IMR-90 (cell line): ENCODE results near the gene UBE3A. TPM values are rescaled to one million over a fixed set of nuclear protein-coding genes. Genes with fewer than 3 reads are reported as not detected.

Source experiments
- ATAC-seq: fragments of 200-7000 bp; cut with Tn5 transposase; 2 replicates; pipeline ENCODE4 v1.9.1; 2020; ENCODE audit warnings: low read depth, mild to moderate bottlenecking, moderate library complexity
- BruUV-seq: library from RNA; stranded (reverse); fragments of 400-500 nt; replicated peaks from 2 replicates; lab custom pipeline; 2021; lab: Mats Ljungman, UMichigan
- CTCF ChIA-PET: fragments of 300-600 bp; formaldehyde crosslinking; extraction: SDS; loops from one replicate; lab custom pipeline; 2021; ENCODE audit warnings: antibody characterized with exemption; lab: Yijun Ruan, JAX
- POLR2A ChIA-PET: fragments of 300-600 bp; sonication (Branson Sonifier 250); formaldehyde crosslinking; loops from one replicate; lab custom pipeline; 2022; ENCODE audit warnings: antibody characterized with exemption; ENCODE audit not compliant: unreplicated experiment; lab: Charles Lee
- DNase-seq: peaks from one replicate; pipeline ENCODE4 v3.0.0; 2013
- H2AFZ ChIP-seq: replicated peaks from 2 replicates; pipeline ENCODE3; 2013; ENCODE audit warnings: low read length, mild to moderate bottlenecking; ENCODE audit not compliant: poor library complexity
- H2AK5ac ChIP-seq: 2 replicates; pipeline ENCODE4 v1.6.1; 2013; ENCODE audit warnings: low read depth, low read length, inconsistent platforms
- H2AK9ac ChIP-seq: replicated peaks from 2 replicates; pipeline ENCODE3; 2013; ENCODE audit warnings: mild to moderate bottlenecking, low read depth, low read length, moderate library complexity; ENCODE audit not compliant: poor library complexity
- H2BK120ac ChIP-seq: 2 replicates; pipeline ENCODE4 v1.6.1; 2013; ENCODE audit warnings: low read depth, low read length, inconsistent platforms
- H2BK15ac ChIP-seq: 3 replicates; pipeline ENCODE4 v1.6.1; 2013; ENCODE audit warnings: low read depth, low read length, inconsistent platforms
- H2BK20ac ChIP-seq: 2 replicates; pipeline ENCODE4 v1.6.1; 2013; ENCODE audit warnings: low read depth, mild to moderate bottlenecking, inconsistent platforms, low read length, moderate library complexity
- H2BK5ac ChIP-seq: 2 replicates; pipeline ENCODE4 v1.6.1; 2013; ENCODE audit warnings: mild to moderate bottlenecking, low read depth, low read length, inconsistent platforms; ENCODE audit not compliant: poor library complexity, severe bottlenecking
- H3K14ac ChIP-seq: replicated peaks from 2 replicates; pipeline ENCODE4 v1.6.1; 2013; ENCODE audit warnings: low read depth, low read length, inconsistent platforms
- H3K18ac ChIP-seq: 2 replicates; pipeline ENCODE4 v1.6.1; 2013; ENCODE audit warnings: low read depth, low read length, control low read depth
- H3K23ac ChIP-seq: 2 replicates; pipeline ENCODE4 v1.6.1; 2013; ENCODE audit warnings: low read depth, low read length, inconsistent platforms
- H3K27ac ChIP-seq: 2 replicates; pipeline ENCODE4 v1.5.1; 2013; ENCODE audit warnings: mild to moderate bottlenecking, control low read depth, low read length; ENCODE audit not compliant: insufficient read depth
- H3K27me3 ChIP-seq: 2 replicates; pipeline ENCODE4 v1.6.1; 2013; ENCODE audit warnings: low read length; ENCODE audit not compliant: control insufficient read depth, insufficient read depth
- H3K36me3 ChIP-seq: 2 replicates; pipeline ENCODE4 v1.6.1; 2013; ENCODE audit warnings: low read length, mixed read lengths; ENCODE audit not compliant: control insufficient read depth, insufficient read depth
- H3K4ac ChIP-seq: 2 replicates; pipeline ENCODE4 v1.6.1; 2013; ENCODE audit warnings: low read depth, low read length, inconsistent platforms
- H3K4me1 ChIP-seq: 2 replicates; pipeline ENCODE4 v1.6.1; 2013; ENCODE audit warnings: low read length, mixed read lengths; ENCODE audit not compliant: control insufficient read depth, insufficient read depth
- H3K4me2 ChIP-seq: 2 replicates; pipeline ENCODE4 v1.6.1; 2013; ENCODE audit warnings: low read depth, mild to moderate bottlenecking, control low read depth, low read length, moderate library complexity
- H3K4me3 ChIP-seq: 2 replicates; pipeline ENCODE4 v1.5.1; 2013; ENCODE audit warnings: low read depth, mild to moderate bottlenecking, control low read depth, low read length, moderate library complexity; ENCODE audit not compliant: insufficient read depth
- H3K56ac ChIP-seq: 2 replicates; pipeline ENCODE4 v1.6.1; 2013; ENCODE audit warnings: low read length, inconsistent platforms; ENCODE audit not compliant: insufficient read depth; ENCODE audit errors: extremely low read depth
- H3K79me1 ChIP-seq, 2 experiments: 2 replicates each; pipeline ENCODE4 v1.6.1; 2013; ENCODE audit warnings: low read length in 2 of 2, inconsistent platforms in 1 of 2, low read depth in 1 of 2
- H3K9ac ChIP-seq: 2 replicates; pipeline ENCODE4 v1.6.1; 2013; ENCODE audit warnings: low read depth, low read length, control low read depth
- H3K9me1 ChIP-seq: 2 replicates; pipeline ENCODE4 v1.6.1; 2013; ENCODE audit warnings: low read length, inconsistent platforms; ENCODE audit not compliant: insufficient read depth
- H3K9me3 ChIP-seq: 2 replicates; pipeline ENCODE4 v1.6.1; 2013; ENCODE audit warnings: low read length; ENCODE audit not compliant: control insufficient read depth, insufficient read depth
- H4K20me1 ChIP-seq: 2 replicates; pipeline ENCODE4 v1.6.1; 2013; ENCODE audit warnings: low read length, inconsistent platforms; ENCODE audit not compliant: insufficient read depth
- H4K5ac ChIP-seq: 2 replicates; pipeline ENCODE4 v1.6.1; 2013; ENCODE audit warnings: mild to moderate bottlenecking, low read depth, low read length, control low read depth
- H4K8ac ChIP-seq, 2 experiments: 2 replicates each; pipeline ENCODE4 v1.6.1; 2013; ENCODE audit warnings: low read depth in 2 of 2, low read length in 2 of 2, control low read depth in 1 of 2, inconsistent platforms in 1 of 2
- H4K91ac ChIP-seq: 2 replicates; pipeline ENCODE4 v1.6.1; 2013; ENCODE audit warnings: low read depth, low read length, inconsistent platforms; ENCODE audit not compliant: insufficient read depth
- MAFK ChIP-seq: IDR thresholded peaks from 2 replicates; pipeline ENCODE4 v1.6.1; 2012; ENCODE audit warnings: low read depth, low read length, improper control_type of control experiment
- MAZ ChIP-seq: IDR thresholded peaks from 2 replicates; pipeline ENCODE4 v1.6.1; 2012; ENCODE audit warnings: low read depth, mild to moderate bottlenecking, low read length, improper control_type of control experiment, moderate library complexity, borderline replicate concordance
- SMC3 ChIP-seq: fragments of 150-350 bp; IDR thresholded peaks from 2 replicates; pipeline ENCODE4 v1.6.1; 2016; ENCODE audit warnings: low read depth, mild to moderate bottlenecking, antibody characterized with exemption, low read length, moderate library complexity
- WGBS, 2 experiments: methylation state at CpG; one replicate each; pipeline versions ENCODE4 v1.1.5 to v1.1.7; 2013; ENCODE audit warnings: missing lambda C conversion rate in 2 of 2; ENCODE audit not compliant: insufficient read length in 1 of 2; ENCODE audit errors: extremely low coverage in 2 of 2; 5-methylcytosine and 5-hydroxymethylcytosine counted together
- dilution Hi-C: fragments of 300-500 bp; cut with HindIII; formaldehyde crosslinking; loops from one replicate; pipeline ENCODE4 v1.14.3; 2018; ENCODE audit warnings: low sequenced_read_pairs; ENCODE audit not compliant: unreplicated experiment
- in situ Hi-C: fragments of 300-500 bp; cut with MboI; formaldehyde crosslinking; loops from 3 replicates; pipeline ENCODE4 v1.14.3; 2019; ENCODE audit warnings: low sequenced_read_pairs, inconsistent platforms, mixed read lengths
- intact Hi-C: fragments of 100-400 bp; cut with micrococcal nuclease; formaldehyde crosslinking; loops from 2 replicates; pipeline ENCODE4 v1.10.0; 2022
- polyA plus RNA-seq, 3 experiments: library from polyadenylated mRNA; depleted of rRNA; stranded (reverse); fragments of >200 nt; gene quantifications; 2 replicates each; pipeline ENCODE4 v1.2.3, GENCODE V29; 2012; ENCODE audit warnings: low replicate concordance in 1 of 3
- total RNA-seq: library from RNA; depleted of rRNA; stranded (reverse); fragments of >200 nt; gene quantifications from 2 replicates; pipeline ENCODE4 v1.2.3, GENCODE V29; 2012
- TF ChIP-seq, protein P1 (sequence below): fragments of 150-350 bp; IDR thresholded peaks from 2 replicates; pipeline ENCODE4 v1.6.1; 2017; ENCODE audit warnings: mild to moderate bottlenecking, antibody characterized with exemption, low read length, low read depth

Gene UBE3A
- total and polyA plus RNA-seq, 2 of the 4 experiments (the other 2 are of a cell fraction) = 19.3 to 53.2 TPM

DNA sequence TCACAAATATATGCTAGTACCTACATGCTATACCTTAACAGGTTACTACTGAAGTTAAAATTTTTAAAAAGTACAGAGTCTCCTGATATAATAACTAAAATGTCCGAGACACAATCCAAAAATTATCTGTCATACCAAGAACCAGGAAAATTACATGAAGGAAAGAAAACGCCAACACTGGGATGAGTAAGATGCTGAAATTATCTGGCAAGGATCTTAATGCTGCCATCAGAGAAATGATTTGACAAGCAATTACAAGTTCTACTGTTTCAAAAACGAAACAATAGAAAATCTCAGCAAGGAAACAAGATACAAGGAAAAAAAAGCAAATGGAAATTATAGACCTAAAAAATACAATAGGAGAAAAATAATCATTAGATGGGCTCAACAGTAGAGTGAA, 92.5 kb downstream of the UBE3A start:
- H4K8ac ChIP-seq = no peak overlapping the region
- no peak overlapping the region for H2AK5ac ChIP-seq
- no peaks in the 10 kb centered on the region for H3K9me3 ChIP-seq
- no peak overlapping the region for H2BK5ac ChIP-seq
- H3K23ac ChIP-seq = no peak overlapping the region
- no peak overlapping the region for H3K27ac ChIP-seq
- H3K18ac ChIP-seq = no peak overlapping the region
- H2BK20ac ChIP-seq = no peak overlapping the region
- H3K4me3 ChIP-seq = no peak overlapping the region
- no peak overlapping the region for H3K4me2 ChIP-seq
- no peaks in the 10 kb centered on the region for H3K27me3 ChIP-seq
- no peak overlapping the region for H2BK15ac ChIP-seq
- peaks cover 7% of the 10 kb centered on the region; the same call in 1 of the 2 replicates for H3K36me3 ChIP-seq
- H3K14ac ChIP-seq = no peak overlapping the region
- H3K9ac ChIP-seq = no peak overlapping the region
- CTCF ChIA-PET = interaction anchor here (0.9 to 1.1 kb wide), 3 partner anchors 8 to 22 kb away, joined by 3 read pairs; no protein-coding TSS in a partner anchor
- no peak overlapping the region for H3K4ac ChIP-seq
- H3K4me1 ChIP-seq = no peaks in the 10 kb centered on the region
- DNase-seq (no peak), ATAC-seq (no peak)
- dilution Hi-C loops = no loop called here
- intact Hi-C loops = no loop called here
- no TSS peak for BruUV-seq
- no peak overlapping the region for H4K5ac ChIP-seq
- in situ Hi-C loops = no loop called here
- no peak overlapping the region for H3K56ac ChIP-seq
- TF ChIP-seq MAFK (no peak), MAZ (no peak), SMC3 (no peak)
- TF ChIP-seq, protein P1, sequence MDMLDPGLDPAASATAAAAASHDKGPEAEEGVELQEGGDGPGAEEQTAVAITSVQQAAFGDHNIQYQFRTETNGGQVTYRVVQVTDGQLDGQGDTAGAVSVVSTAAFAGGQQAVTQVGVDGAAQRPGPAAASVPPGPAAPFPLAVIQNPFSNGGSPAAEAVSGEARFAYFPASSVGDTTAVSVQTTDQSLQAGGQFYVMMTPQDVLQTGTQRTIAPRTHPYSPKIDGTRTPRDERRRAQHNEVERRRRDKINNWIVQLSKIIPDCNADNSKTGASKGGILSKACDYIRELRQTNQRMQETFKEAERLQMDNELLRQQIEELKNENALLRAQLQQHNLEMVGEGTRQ = no peak
- H3K9me1 ChIP-seq = peaks cover 3% of the 10 kb centered on the region; the same call in 1 of the 2 replicates
- POLR2A ChIA-PET = no interaction called here
- no peak overlapping the region for H2AFZ ChIP-seq
- H2AK9ac ChIP-seq = no peak overlapping the region
- H4K20me1 ChIP-seq = no peaks in the 10 kb centered on the region
- no peak overlapping the region for H4K91ac ChIP-seq
- WGBS, 2 experiments = no CpG with 5 or more reads among the region's 3 CpGs
- no peak overlapping the region for H2BK120ac ChIP-seq
- H3K79me1 ChIP-seq = peaks cover 14 to 17% of the 10 kb centered on the region in 2 experiments
